GM21515 (cell line): ENCODE results near the gene TNS3.

Source experiments
- ATAC-seq: cut with Tn5 transposase; IDR thresholded peaks from one replicate; pipeline ENCODE4 v1.9.1; 2021; ENCODE audit not compliant: unreplicated experiment

The TNS3 gene

DNA sequence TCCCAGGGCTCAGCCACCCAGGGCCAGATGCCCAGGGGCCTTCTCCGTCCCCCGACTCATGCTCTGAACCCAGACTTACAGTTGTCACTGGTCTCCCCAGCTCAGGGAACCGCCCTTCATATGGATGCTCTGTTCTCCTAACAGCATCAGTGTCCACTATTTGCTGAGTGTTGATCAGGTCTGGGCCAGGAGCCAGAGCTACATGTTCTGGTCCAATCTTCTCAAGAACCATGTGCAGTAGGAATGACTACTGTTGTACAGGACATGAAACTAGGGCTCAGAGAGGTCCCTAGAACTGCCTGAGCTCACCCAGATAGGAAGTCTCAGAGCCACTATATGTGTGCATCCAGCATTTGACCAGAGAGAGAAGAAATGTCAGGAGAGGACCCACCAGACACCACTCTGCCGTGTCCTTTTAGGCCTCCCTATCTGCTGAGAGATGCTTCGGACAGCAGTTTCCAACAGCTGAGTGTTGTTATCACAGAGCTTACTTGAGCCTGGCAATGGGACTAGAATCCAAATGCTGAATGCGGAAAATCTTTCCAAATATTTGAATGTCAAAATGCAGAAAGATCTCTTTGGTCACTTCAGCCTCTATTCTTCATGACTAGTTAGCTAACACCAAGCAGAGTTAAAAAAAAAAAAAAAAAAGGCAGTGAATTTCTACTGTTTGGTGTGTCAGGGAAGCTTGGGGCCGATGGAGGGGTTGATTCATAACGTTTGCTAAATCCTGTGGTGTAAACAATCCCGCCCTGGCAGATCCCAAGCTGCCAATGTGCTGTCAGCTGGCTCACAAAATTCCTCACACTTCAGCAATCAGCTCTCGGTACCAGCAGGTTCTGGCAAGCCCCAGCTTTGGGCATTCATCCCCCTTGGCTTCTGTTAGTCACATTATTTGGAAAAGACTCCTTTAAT is 246.1 kb downstream of the TNS3 start:
- ATAC-seq = no peak

DNA sequence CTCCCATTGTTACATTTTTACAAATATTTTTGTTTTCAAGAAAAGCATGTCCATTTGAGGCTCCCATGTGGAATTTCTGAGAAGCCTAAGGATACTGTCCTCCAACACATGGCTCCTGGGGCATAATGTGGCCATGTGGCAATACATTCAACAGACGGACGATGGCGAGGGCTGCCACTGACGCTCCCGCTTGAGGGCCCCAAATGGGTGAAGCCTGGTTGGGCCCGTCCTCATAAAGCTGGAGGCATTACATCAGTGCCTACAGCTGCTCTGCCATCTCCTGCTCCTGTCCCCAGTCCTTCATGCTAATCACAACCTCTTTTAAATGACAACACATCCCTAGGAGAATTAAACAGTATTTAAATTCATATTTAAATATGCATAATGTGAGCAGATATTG is 246.8 kb downstream of the TNS3 start:
- ATAC-seq = no peak

DNA sequence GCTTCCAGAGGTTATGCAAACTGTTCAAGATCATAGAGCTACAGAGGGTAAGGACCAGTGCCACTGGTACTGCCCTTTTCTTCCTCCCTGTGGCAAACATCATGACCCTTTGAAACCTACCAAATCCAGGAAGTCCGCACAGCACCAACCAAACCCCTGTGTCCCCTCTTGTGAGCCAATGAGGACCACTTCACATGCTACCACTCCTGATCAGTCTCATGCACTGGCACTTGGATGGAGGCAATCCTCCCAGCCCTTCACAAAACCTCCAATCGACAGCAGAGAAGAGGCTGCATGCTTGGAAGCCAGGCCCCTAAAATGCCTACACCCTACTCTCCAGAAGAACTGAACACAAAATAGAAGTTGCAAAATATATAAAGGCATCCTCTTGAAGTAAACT is 248.0 kb downstream of the TNS3 start:
- no peak for ATAC-seq

DNA sequence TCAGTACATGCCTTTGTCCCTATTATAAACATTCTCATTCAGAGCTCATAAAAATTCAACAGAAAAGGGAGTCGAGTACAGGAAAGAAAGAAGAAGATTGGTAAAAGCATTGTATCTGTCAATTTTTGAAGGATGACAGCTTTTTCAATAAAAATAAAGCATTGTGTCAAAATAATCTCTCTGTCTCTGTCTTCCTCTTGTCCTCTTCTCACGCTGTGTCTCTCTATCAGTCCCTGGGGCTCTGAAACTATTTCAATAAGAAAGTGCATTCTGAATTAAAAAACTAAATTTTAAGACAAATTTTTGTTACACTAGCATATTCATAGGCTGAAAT is 248.4 kb downstream of the TNS3 start:
- no peak for ATAC-seq

DNA sequence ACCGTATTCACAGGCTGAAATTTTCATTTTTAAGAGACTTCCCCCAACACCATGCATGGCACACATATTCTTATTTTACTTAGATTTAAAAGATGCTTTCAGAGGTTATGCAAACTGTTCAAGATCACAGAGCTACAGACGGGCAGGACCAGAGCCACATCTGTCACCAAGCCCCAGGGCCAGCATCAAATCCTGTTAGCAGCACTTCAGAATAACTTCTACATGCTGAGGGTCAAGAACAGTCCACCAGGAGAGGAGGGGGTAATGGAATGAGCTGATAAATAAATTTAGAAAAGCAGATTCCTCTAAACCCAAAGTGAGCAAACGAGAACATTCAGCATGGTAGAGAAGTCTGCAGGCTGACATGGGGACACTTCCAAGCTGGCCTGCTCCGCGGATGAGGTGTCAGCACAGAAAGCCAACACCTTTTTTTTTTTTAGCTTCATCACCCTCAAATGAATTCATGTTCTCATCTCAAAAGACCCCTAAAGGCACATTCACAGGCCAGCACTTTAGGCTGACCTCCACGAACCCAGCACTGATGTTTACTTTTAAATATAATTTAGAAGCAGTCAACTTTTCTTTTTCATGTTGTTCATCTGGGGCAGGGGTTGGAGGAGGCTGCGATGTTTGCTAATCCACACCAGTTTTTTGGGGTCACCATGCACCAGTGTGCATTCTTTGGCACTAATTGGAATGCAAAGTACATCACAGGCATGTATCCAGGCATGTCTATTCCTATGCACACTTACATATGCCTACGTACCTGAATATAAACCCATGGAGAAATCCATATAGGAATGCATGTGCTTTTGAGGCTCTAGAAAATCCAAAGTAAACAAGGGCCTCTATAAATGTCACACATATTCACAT is 249.0 kb downstream of the TNS3 start:
- ATAC-seq = no peak

DNA sequence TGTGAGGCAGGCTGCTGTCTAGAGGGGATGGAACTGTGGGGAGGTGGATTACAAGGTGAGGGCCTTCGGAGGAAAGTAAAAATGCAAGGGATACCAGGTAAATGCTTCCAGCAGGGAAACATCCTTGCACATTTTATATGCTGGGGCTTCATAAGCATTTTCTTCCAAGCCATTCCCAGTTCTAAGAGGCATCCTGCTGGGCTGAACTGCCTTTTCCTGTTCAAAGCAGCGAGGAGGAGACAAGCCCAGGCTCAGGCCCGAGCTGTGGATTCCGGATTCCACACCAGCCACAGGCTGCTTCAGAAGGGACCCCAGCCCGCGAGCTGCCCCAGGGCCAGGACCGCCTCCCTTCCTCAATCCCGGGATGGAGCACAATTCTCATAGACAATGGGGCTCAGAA is 249.7 kb downstream of the TNS3 start:
- ATAC-seq = no peak

DNA sequence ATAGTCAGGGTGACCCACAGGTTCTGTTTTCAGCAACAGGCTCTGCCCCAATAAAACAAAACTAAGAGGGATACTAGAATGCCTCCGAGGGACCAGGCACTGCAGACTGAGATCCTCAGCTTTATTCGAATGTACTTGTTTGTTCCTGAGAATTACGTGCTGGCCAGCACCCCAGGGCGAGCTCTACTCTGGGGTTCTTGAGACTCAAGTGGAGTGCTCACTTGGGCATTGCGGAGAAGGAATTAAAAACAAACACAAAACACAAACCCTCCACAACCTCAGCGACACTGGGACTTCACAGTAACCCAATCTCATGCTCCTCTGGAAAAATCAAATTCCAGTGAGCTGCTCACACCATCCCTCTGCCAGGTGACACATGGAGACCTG is 250.7 kb downstream of the TNS3 start:
- no peak for ATAC-seq

DNA sequence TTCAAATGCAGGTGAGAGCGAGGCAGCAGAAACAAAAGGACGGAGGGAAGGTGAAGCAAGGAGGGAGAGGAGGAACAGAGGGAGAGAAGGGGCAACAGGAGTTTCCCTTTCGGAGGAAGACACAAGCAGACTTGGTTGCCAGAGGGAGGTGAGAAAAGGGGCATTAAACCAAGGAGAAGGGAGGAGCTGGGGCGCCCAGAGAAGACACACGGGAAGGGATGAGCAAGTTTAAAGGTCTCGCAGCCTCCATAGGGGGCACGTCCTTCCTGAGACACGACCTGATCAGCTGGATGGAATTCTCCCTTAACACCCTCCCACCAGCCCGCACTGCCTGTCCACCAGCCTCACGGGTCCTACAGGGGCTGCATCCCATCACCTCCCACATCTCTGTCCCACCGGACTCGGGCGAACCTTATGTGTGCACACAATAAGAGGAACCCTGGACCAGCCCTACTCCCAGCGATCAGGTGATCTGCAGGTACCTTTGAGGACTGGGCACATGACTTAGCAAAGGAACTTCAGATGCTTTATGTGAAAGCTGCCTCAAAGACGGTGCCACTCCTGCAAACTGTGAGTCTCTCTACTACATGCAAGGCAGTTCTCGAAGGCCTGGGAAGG is 251.2 kb downstream of the TNS3 start:
- no peak for ATAC-seq

DNA sequence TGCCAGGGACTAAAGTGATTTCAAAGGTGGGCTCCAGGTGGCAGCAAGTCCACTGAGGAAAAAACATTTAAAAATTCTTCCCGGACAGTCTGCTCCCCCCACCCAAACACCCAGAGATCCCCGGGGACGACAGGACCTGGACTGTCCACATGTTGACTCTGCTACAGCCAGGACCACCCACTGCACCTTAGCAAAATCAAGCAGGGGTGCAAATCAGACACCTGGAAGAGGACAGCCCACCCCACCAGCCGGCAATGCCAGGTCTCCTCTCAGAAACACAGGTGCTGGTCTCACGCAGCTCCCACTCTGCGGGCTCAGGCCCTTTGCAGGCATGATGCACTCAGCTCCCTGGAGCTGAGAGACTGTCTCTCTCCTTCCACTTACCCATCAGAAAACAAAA is 251.9 kb downstream of the TNS3 start:
- no peak for ATAC-seq

DNA sequence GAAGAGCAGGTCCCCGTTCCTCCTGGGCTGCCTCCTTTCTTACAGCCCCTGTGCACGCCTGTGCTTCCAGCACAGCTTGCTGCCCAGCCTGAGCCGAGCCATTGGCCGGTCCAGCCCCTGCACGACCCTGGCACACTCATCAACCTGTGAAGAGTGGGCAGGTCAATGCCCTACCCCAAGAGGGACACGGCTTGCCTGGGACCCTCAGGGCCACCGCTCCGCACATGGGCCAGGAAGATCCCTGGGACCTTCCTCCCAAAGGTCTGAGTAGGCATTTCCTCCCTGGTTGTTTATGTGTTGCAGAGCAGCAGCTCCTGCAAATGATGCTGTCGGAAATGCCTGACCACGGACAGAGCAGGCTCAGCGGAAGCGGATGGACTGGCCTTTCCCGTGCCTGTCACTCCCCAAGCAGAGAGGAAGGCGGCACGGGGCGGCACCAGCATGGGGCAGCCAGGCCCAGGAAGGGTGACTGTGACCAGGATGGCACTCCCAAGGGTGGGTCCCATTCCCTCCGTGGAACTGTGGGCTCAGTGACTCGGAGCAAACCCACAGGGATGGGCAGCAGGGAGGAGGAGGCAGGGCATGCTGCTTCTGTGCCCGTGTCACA is 252.5 kb downstream of the TNS3 start:
- ATAC-seq = no peak

DNA sequence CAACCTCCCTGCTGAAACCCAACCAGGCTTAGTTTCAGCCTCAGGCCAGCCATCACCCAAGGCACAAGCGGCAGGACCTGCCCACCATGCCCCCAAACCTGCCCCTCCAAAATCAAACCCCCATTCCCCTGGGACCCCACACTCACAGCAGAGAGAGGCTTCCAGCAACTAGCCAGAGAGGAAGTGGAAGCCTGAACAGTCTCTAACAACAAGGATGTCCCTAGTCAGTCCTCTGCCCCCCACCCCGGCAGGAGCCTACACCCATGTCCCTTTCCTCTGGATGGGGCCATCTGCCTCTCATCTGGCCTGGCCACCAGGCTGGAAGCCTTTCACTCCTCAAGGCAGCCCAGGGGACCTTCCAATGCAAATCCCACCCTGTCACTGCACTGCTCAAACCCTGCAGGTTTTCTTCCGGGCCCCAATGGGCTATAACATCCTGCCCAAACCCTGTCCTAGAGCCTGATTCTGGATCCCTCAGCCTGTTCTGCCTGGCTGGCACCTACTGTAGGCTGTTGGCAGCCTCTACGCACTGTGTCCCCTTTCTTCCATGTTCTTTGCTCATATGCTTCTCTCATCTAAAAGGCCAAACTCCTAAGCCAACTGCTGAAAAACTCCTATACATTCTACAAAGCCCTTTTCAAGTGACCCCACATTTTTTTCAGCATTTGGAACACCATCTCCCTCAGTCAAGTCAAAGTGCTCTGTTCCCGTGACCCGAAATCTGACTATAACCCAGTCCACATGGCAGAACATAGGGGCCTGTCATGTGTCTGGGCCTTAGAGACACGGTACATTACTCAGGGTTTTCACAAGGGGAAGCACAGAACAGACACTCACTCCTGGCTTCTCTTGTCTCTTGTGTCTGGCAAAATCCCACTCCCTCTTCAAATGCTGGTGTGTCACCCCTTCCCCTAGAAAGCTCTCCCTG is 253.3 kb downstream of the TNS3 start:
- ATAC-seq = no peak

DNA sequence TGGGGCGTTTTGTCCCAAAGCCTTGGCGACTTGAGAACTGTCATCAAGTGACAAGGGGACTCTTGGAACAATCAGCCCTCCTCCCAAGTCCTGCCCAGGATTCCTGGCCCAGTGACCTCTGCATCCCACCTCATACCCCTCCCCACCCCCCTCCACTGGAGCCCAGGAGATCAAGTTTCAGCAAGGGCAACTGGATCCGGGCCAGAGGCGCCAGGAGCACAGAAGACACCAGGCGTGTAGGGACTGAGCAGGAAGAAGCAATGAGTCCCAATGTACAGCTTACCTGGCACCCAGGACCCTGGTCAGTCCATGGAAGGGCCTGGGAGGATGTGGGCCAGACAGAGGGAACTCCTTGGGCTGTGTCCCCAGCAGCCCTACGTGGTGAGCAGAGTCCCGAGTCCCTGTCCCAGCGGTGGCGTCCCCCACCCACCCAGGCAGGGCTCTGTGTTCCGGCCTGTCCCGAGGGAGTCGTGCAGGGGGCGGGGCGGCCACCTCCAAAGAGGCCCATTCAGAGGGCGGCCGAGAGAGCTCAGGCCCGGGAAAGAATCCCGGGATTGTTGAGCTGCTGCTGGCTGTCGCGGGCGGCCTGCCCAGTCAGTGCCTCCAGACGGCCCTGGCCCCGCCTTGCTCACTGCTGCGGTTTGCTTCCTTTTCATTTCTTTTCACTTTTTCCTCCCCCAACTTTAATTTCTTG is 254.1 kb downstream of the TNS3 start:
- no peak for ATAC-seq

DNA sequence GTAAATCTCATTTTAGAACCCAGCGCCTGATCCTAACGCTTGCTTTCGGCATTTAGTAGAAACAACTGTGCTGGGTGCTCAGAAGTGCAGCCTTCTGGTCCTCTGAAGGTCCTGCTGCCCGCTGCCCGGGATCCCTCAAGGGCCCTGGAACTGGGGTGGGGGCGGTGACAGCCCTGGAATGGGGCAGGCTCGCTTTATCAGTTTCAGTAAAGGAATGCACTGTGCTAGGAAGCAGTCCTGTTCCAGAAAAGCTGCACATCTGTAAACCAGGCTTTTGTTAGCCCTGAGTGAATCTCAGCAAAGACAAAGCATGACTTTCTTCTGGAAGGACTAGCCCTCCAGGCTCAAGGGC is 254.6 kb downstream of the TNS3 start:
- ATAC-seq = no peak

DNA sequence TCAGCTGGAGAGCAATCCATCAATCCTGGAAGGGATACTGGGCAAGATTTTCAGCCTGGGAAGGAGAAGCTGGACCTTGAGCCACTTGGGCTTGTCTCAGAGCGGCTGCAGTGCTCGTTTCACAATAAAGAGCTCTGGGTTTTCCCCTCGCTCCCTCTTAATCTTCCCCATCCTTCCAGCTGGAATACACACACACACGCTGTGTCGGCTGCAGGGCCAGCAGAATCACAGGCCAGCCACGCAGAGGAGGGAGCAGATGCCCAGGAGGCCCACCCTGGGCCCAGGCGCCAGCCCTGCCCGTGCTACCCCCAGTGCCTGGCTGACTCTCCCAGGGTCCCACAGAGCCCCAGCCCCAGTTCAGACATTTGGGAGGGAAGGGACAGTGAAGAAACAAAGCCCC is 255.1 kb downstream of the TNS3 start:
- ATAC-seq = no peak

DNA sequence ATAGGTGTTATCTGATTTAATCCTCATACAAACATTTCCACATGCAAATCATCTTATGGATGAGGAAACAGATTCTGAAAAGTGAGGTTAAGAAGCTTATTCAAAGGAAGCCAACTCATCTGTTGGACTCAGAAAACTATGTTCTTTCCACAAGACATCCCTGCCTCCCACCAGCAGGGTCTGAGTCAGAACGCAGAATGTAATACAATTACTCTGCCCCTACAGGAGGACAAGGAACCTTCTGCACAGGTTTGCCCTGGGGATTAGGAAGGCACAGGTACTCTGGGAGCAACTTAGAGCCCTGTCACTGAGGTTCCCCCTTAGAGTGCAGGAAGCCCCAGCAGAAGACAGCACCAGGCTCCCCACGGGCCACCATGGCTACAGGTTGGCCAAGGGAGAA is 255.7 kb downstream of the TNS3 start:
- ATAC-seq = no peak

DNA sequence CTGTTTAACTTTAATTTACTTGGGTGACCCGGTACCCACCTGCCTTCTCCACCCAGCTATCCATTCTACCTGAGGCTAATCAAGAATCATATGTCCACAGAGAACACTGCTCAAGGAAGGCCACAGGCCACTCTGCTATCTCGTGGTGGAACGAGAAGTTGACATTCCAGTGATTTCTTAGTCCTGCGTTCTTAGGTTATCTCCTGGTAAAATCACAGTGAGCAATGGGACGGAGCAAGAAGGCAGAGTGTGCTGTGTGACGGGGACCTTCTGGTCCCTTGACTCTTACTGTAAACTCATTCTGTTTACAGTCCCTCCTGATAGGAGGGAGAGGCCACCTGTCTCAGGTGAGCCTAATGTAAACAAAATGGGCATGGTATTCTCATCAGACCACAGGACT is 256.6 kb downstream of the TNS3 start:
- ATAC-seq = no peak

DNA sequence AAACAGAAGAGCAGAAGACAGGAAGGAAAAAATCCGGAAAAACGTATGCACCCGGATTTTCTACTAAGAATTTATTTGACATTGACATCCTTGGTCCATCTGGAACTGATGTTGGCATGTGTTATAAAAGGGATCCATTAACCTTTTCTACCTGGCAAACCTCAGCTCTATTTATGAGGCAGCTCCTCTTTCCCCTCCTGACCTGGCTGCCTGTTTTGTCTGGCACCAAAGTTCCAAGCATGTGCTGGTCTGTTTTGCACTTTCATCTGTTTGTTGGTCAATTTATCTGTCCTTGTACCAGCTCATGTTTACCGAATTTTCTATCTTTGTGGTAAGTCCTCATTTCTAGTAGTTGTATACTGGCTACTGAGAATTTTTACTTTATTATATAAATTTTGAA is 258.0 kb downstream of the TNS3 start:
- ATAC-seq = no peak

DNA sequence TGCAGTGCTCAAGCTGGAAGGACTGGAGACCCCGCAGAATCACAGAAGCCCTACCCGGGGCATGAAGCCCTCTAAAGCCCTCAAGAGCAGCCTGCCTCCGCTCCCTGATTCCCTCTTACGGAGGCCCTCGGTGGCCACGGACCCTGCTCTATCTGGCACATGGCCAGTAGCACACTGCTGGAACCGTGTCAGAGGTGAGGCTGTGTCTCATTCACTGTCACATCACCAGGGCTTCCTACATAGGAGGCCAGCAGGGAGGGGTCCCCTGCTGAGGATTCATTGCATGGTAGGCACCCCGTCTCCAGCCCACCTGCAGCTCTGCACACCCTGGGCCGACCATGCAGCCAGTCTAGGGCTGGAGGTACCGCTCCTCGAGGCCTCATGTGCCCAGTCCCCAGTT is 259.2 kb downstream of the TNS3 start:
- no peak for ATAC-seq

DNA sequence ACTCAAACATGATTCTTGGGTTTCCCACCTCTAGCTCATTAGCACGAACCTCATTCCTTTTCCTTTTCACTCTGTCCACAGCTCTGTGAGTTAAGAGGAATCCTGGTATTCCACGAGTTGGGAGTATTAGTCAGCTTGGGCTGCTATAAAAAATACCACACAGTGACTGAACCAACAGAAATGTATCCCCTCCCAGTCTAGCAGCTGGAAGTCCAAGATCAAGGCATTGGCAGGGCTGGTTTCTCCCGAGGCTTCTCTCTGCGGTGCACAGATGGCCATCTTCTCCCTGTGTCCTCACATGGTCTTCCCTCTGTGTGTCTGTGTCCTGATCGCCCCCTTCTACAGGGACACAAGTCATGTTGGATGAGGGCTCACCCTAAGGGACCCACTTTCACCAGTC is 261.6 kb downstream of the TNS3 start:
- no peak for ATAC-seq
